Sigmoid colon (tissue), 3 donors: ENCODE results near the gene RABIF.

Experiments
- POLR2A ChIP-seq, 2 donors: fragments of 450-650 bp; IDR thresholded peaks; one replicate each; pipeline ENCODE4 v1.6.1; 2016; ENCODE audit warnings: antibody characterized with exemption in 2 of 2, mild to moderate bottlenecking in 2 of 2, moderate library complexity in 2 of 2
- TF ChIP-seq, protein P1 (sequence below), 4 experiments: fragments of 450-650 bp in 3 of 4; fragments of 200-600 bp in 1 of 4; IDR thresholded peaks; one replicate each; pipeline ENCODE4 v1.5.1; 2016 to 2019; ENCODE audit warnings: antibody characterized with exemption in 4 of 4, mild to moderate bottlenecking in 3 of 4, moderate library complexity in 2 of 4

- TF ChIP-seq, protein P1, sequence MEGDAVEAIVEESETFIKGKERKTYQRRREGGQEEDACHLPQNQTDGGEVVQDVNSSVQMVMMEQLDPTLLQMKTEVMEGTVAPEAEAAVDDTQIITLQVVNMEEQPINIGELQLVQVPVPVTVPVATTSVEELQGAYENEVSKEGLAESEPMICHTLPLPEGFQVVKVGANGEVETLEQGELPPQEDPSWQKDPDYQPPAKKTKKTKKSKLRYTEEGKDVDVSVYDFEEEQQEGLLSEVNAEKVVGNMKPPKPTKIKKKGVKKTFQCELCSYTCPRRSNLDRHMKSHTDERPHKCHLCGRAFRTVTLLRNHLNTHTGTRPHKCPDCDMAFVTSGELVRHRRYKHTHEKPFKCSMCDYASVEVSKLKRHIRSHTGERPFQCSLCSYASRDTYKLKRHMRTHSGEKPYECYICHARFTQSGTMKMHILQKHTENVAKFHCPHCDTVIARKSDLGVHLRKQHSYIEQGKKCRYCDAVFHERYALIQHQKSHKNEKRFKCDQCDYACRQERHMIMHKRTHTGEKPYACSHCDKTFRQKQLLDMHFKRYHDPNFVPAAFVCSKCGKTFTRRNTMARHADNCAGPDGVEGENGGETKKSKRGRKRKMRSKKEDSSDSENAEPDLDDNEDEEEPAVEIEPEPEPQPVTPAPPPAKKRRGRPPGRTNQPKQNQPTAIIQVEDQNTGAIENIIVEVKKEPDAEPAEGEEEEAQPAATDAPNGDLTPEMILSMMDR (IDR thresholded peaks at IDR 0.05), result no peak
- TF ChIP-seq POLR2A (IDR thresholded peaks at IDR 0.05), result no peak
Observed at GRCh38 chr1:202856014-202856413, 32.9 kb downstream of the RABIF start.
